ENCODE measurements around the gene LOX. TPM values are rescaled to one million over a fixed set of nuclear protein-coding genes. Genes with fewer than 3 reads are reported as not detected.

Gene LOX, protein sequence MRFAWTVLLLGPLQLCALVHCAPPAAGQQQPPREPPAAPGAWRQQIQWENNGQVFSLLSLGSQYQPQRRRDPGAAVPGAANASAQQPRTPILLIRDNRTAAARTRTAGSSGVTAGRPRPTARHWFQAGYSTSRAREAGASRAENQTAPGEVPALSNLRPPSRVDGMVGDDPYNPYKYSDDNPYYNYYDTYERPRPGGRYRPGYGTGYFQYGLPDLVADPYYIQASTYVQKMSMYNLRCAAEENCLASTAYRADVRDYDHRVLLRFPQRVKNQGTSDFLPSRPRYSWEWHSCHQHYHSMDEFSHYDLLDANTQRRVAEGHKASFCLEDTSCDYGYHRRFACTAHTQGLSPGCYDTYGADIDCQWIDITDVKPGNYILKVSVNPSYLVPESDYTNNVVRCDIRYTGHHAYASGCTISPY
- total RNA-seq (2022; extraction: Qiagen RNA extraction; ENCODE audit: low read depth), result 0.95 to 2.0 TPM (median 1.2 TPM) in 5 replicates

DNA sequence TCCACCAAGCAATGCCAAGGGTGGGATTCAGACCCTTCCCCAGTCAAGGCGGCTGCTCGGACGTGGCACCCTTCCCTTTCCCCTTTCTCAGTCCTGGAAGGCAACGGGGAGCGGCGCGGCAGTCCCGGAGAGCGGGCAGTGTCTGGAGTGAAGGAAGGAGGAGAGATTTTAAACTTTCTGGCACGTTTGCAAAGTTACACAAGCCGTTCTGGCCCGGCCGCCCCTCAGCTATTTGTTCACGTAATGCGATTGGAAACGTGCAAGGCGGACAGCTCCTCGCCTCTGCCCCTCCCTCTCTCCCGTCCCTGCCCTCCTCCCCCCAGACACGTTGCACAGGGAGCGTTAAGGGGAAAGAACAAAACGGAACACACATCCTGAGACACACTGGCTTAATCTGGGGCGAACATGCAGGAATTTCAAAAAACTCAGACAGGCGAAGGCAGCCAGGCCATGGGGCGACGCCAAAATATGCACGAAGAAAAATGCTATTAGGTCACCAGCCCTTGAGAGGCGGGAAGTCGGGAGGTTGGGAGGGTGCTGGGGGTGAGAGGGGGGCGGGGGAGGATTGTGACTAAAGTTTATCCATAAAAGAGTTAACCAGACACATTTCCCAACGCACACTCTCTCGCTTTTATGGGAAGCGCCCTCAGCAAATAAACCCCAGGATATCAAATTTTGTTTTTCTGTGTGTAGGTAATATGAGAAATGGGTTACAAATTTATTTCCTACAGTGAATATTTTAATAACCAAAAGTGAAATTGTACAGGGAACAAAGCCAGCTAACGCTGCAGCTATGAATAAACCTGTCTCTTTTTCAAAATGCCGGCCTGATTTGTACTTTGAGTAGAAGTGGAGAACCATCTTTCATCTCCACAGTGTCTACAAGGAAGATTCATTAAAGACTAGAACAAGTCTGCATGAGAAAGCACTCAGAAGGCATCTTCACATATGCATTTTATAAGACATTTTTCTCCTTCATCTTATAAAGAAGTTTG lies at the start of gene LOX:
Gene LOX (minus strand): TSS at position 144 of the 995 bp plus-strand sequence. CDS start 274 bp downstream, outside the sequence.

Other genes starting within 250 kb of the LOX start
- not detected in 5 replicates for gene FTMT, start 226.4 kb downstream of the LOX start, total RNA-seq (2022; extraction: Qiagen RNA extraction; ENCODE audit: low read depth)
- 6.6 to 14.2 TPM (median 11.4 TPM) in 5 replicates for gene SRFBP1, start 116.3 kb downstream of the LOX start, total RNA-seq (2022; extraction: Qiagen RNA extraction; ENCODE audit: low read depth)
- gene ZNF474, start 51.3 kb upstream of the LOX start, total RNA-seq (2022; extraction: Qiagen RNA extraction; ENCODE audit: low read depth), result 0.15 to 0.32 TPM (median 0.21 TPM) in 5 replicates
- gene SNCAIP, start 234.0 kb upstream of the LOX start, total RNA-seq (2022; extraction: Qiagen RNA extraction; ENCODE audit: low read depth), result not detected in 5 replicates

Measured in A549 treated with RU486 at 1 μM for 4 hours (cell line).